Keratinocyte (primary cell): Measurements from ENCODE around the gene MTHFD2. TPM values are rescaled to one million over a fixed set of nuclear protein-coding genes. Genes with fewer than 3 reads are reported as not detected.

Source experiments
- DNase-seq: peaks from one replicate; pipeline ENCODE4 v3.0.0-alpha.2; 2011; ENCODE audit warnings: low read depth, missing footprints, low spot score
- FAIRE-seq: peaks from 2 replicates; lab custom pipeline; 2011; peaks lifted over from hg19 to GRCh38; lab: Jason Lieb, UNC
- H2AFZ ChIP-seq: 2 replicates; pipeline ENCODE4 v1.6.0; 2012; ENCODE audit warnings: low read length, control low read depth, inconsistent platforms; ENCODE audit not compliant: control insufficient read depth
- H3K27ac ChIP-seq: 2 replicates; pipeline ENCODE4 v1.5.1; 2011; ENCODE audit warnings: low read length; ENCODE audit not compliant: control insufficient read depth, insufficient read depth
- H3K27me3 ChIP-seq: 3 replicates; pipeline ENCODE4 v1.6.0; 2011; ENCODE audit warnings: low read length; ENCODE audit not compliant: control insufficient read depth, insufficient read depth; ENCODE audit errors: extremely low read depth
- H3K36me3 ChIP-seq, 2 experiments: 2 replicates in 1 of 2; 3 replicates in 1 of 2; pipeline ENCODE4 v1.5.1; 2011; ENCODE audit warnings: low read length in 2 of 2, mild to moderate bottlenecking in 1 of 2; ENCODE audit not compliant: control insufficient read depth in 2 of 2, insufficient read depth in 2 of 2; ENCODE audit errors: extremely low read depth in 1 of 2
- H3K4me1 ChIP-seq: 3 replicates; pipeline ENCODE4 v1.5.1; 2011; ENCODE audit warnings: low read length; ENCODE audit not compliant: control insufficient read depth, insufficient read depth; ENCODE audit errors: extremely low read depth
- H3K4me2 ChIP-seq: 3 replicates; pipeline ENCODE4 v1.6.0; 2011; ENCODE audit warnings: low read depth, low read length; ENCODE audit not compliant: control insufficient read depth, insufficient read depth; ENCODE audit errors: extremely low read depth
- H3K4me3 ChIP-seq, 3 experiments: fragments of 200-600 bp in 1 of 3; sonication (generic) in 1 of 3; 2 replicates in 2 of 3; 3 replicates in 1 of 3; pipeline ENCODE4 v1.5.1; 2011 to 2016; ENCODE audit warnings: low read length in 3 of 3, mild to moderate bottlenecking in 3 of 3, control low read depth in 2 of 3, inconsistent platforms in 1 of 3, low read depth in 1 of 3, mixed read lengths in 1 of 3, mixed run types in 1 of 3, moderate library complexity in 1 of 3; ENCODE audit not compliant: control insufficient read depth in 2 of 3, insufficient read depth in 2 of 3; ENCODE audit errors: extremely low read depth in 1 of 3
- H3K79me2 ChIP-seq: 2 replicates; pipeline ENCODE4 v1.6.0; 2012; ENCODE audit warnings: low read length; ENCODE audit not compliant: control insufficient read depth, insufficient read depth
- H3K9ac ChIP-seq: 3 replicates; pipeline ENCODE4 v1.6.0; 2011; ENCODE audit warnings: low read length; ENCODE audit not compliant: control insufficient read depth, insufficient read depth; ENCODE audit errors: extremely low read depth
- H3K9me1 ChIP-seq: 3 replicates; pipeline ENCODE4 v1.6.0; 2011; ENCODE audit warnings: low read length; ENCODE audit not compliant: control insufficient read depth, insufficient read depth; ENCODE audit errors: extremely low read depth
- H3K9me3 ChIP-seq: 2 replicates; pipeline ENCODE4 v1.5.1; 2012; ENCODE audit warnings: low read depth, low read length; ENCODE audit not compliant: control insufficient read depth
- H4K20me1 ChIP-seq: 3 replicates; pipeline ENCODE4 v1.6.0; 2011; ENCODE audit warnings: low read length; ENCODE audit not compliant: control insufficient read depth, insufficient read depth; ENCODE audit errors: extremely low read depth
- CTCF ChIP-seq, 3 experiments: IDR thresholded peaks in 1 of 3; conservative IDR thresholded peaks in 1 of 3; optimal IDR thresholded peaks in 1 of 3; 2 replicates in 2 of 3; 3 replicates in 1 of 3; pipeline versions ENCODE3 to v1.5.1; 2011; ENCODE audit warnings: low read length in 3 of 3, mild to moderate bottlenecking in 3 of 3, moderate library complexity in 2 of 3, control low read depth in 1 of 3, inconsistent platforms in 1 of 3; ENCODE audit not compliant: insufficient read depth in 2 of 3; ENCODE audit errors: extremely low read depth in 1 of 3
- EZH2 ChIP-seq: IDR thresholded peaks from one replicate; pipeline ENCODE4 v1.6.1; 2012; ENCODE audit warnings: inconsistent platforms, mild to moderate bottlenecking, low read length, moderate library complexity
- dilution Hi-C: fragments of 300-500 bp; cut with MboI; formaldehyde crosslinking; loops from one replicate; pipeline ENCODE4 v1.7.0; 2020; ENCODE audit warnings: low sequenced_read_pairs; ENCODE audit not compliant: extremely low pct_ligation_motif_present
- polyA minus RNA-seq, 3 experiments: library from RNA; depleted of rRNA, polyadenylated mRNA; stranded (reverse); fragments of >200 nt; gene quantifications; 1 replicate in 1 of 3; 2 replicates in 1 of 3; 3 replicates in 1 of 3; pipeline ENCODE4 v1.2.3, GENCODE V29; 2011
- polyA plus RNA-seq, 5 experiments: library from polyadenylated mRNA; depleted of rRNA in 3 of 5; stranded (reverse) in 3 of 5; stranded (forward) in 1 of 5; unstranded in 1 of 5; fragments of >200 nt; gene quantifications; 1 replicate in 1 of 5; 2 replicates in 3 of 5; 3 replicates in 1 of 5; pipeline versions ENCODE4 v1.2.1 to v1.2.3, GENCODE V29; 2011 to 2012; ENCODE audit warnings: missing spikeins in 2 of 5, low read depth in 1 of 5, low replicate concordance in 1 of 5

MTHFD2 gene
- 50.9 to 114 TPM (median 80.3 TPM) in 3 replicates for polyA plus RNA-seq
- polyA plus RNA-seq (2011; ENCODE audit: low read depth): 73.3 TPM
- 40.3 and 79.7 TPM in 2 replicates for polyA plus RNA-seq (2011; cell fraction: cytosol; rRNA removed)
- 29.2 and 38.5 TPM in 2 replicates for polyA plus RNA-seq (2011; cell fraction: nucleus; rRNA removed)
- 66.8 and 94.0 TPM in 2 replicates for polyA plus RNA-seq (2012; ENCODE audit: low replicate concordance)
- 37.6 to 70.6 TPM (median 57.1 TPM) in 3 replicates for polyA minus RNA-seq
- 33.2 TPM for polyA minus RNA-seq (2011; cell fraction: cytosol; rRNA and poly(A)+ RNA removed)
- polyA minus RNA-seq (2011; cell fraction: nucleus; rRNA and poly(A)+ RNA removed): 17.4 and 23.7 TPM in 2 replicates

GRCh38 chr2:74198461-74199274, at the start of gene MTHFD2:
MTHFD2 (plus strand) TSS chr2:74198615; CDS start chr2:74198642, 27 bp downstream.
- H4K20me1 ChIP-seq: peaks cover 16% of the 10 kb centered on the region
- peaks cover 22% of the 10 kb centered on the region for H3K4me1 ChIP-seq
- DNase-seq (peak; percentile 63), FAIRE-seq (no peak)
- H3K79me2 ChIP-seq: peaks cover 52% of the 10 kb centered on the region
- dilution Hi-C loops: no loop called here
- H2AFZ ChIP-seq: peak within 1 kb of the TSS; percentile 75
- H3K9me3 ChIP-seq: no peaks in the 10 kb centered on the region
- peak within 1 kb of the TSS; percentile 80 to 93 (median 87) for H3K4me3 ChIP-seq
- no peaks in the 10 kb centered on the region for H3K27me3 ChIP-seq
- no peaks in the 10 kb centered on the region for H3K9me1 ChIP-seq
- H3K9ac ChIP-seq: peak within 1 kb of the TSS; percentile 97
- no peak for TF ChIP-seq EZH2
- TF ChIP-seq CTCF (optimal IDR thresholded peaks at IDR 0.05 in 1 of 3, IDR thresholded peaks at IDR 0.05 in 1 of 3, conservative IDR thresholded peaks at IDR 0.05 in 1 of 3; ENCODE audit: extremely low read depth in 1 of 3, insufficient read depth in 2 of 3, low read length in 3 of 3): peak; percentile 50 to 84 (median 74)
- peaks cover 0 to 9% of the 10 kb centered on the region in 2 experiments for H3K36me3 ChIP-seq
- peak within 1 kb of the TSS; percentile 85 for H3K27ac ChIP-seq
- H3K4me2 ChIP-seq: peak within 1 kb of the TSS; percentile 78

GRCh38 chr2:74149247-74149525, 49.2 kb upstream of the MTHFD2 start:
- Histone ChIP-seq H3K9me1 (no peaks in the 10 kb centered on the region), H3K9me3 (no peaks in the 10 kb centered on the region), H4K20me1 (no peaks in the 10 kb centered on the region), H2AFZ (no peak overlapping the region), H3K4me3 (no peak overlapping the region), H3K36me3 (peaks cover 6 to 9% of the 10 kb centered on the region in 2 experiments), H3K4me2 (no peak overlapping the region), H3K27ac (no peak overlapping the region), H3K9ac (no peak overlapping the region), H3K79me2 (peaks cover 17% of the 10 kb centered on the region), H3K4me1 (peaks cover 19% of the 10 kb centered on the region), H3K27me3 (no peaks in the 10 kb centered on the region)
- dilution Hi-C loops: no loop called here
- FAIRE-seq (no peak), DNase-seq (no peak)
- TF ChIP-seq EZH2 (no peak), CTCF (optimal IDR thresholded peaks at IDR 0.05 in 1 of 3, IDR thresholded peaks at IDR 0.05 in 1 of 3, conservative IDR thresholded peaks at IDR 0.05 in 1 of 3; ENCODE audit: extremely low read depth in 1 of 3, insufficient read depth in 2 of 3, low read length in 3 of 3) (no peak)
